Loucy (cell line): Measurements from ENCODE around the gene TMEM45A.
"Not testable (repeated sequence)": the region's sequence is repeated elsewhere in the genome, so short reads cannot be mapped to it uniquely, and the experiment has no call there.

Source experiments
- H2AFZ ChIP-seq: fragments of 200-600 bp; sonication (generic); 2 replicates; pipeline ENCODE4 v1.6.0; 2016; ENCODE audit warnings: antibody characterized with exemption, mild to moderate bottlenecking, low read length, moderate library complexity
- H3F3A ChIP-seq: fragments of 200-600 bp; 2 replicates; pipeline ENCODE4 v1.6.0; 2016; ENCODE audit warnings: antibody characterized with exemption, low read depth, mild to moderate bottlenecking
- H3K27me3 ChIP-seq: fragments of 200-600 bp; sonication (generic); 2 replicates; pipeline ENCODE4 v1.6.1; 2014; ENCODE audit warnings: low read length, mild to moderate bottlenecking; ENCODE audit not compliant: insufficient read depth, poor library complexity, severe bottlenecking
- H3K36me3 ChIP-seq: fragments of 200-600 bp; sonication (generic); 2 replicates; pipeline ENCODE4 v1.6.1; 2016; ENCODE audit warnings: low read length; ENCODE audit not compliant: insufficient read depth
- H3K4me1 ChIP-seq: fragments of 200-600 bp; sonication (generic); 2 replicates; pipeline ENCODE4 v1.5.1; 2014; ENCODE audit warnings: low read length, mild to moderate bottlenecking; ENCODE audit not compliant: insufficient read depth, poor library complexity, severe bottlenecking
- H3K4me2 ChIP-seq: fragments of 200-600 bp; sonication (generic); 2 replicates; pipeline ENCODE4 v1.6.0; 2014; ENCODE audit warnings: antibody characterized with exemption, low read length, low read depth, mild to moderate bottlenecking; ENCODE audit not compliant: poor library complexity, severe bottlenecking
- H3K4me3 ChIP-seq: fragments of 200-600 bp; sonication (generic); 2 replicates; pipeline ENCODE4 v1.5.1; 2014; ENCODE audit warnings: low read length, mild to moderate bottlenecking, mixed read lengths; ENCODE audit not compliant: poor library complexity, severe bottlenecking
- H3K79me2 ChIP-seq: fragments of 200-600 bp; sonication (generic); 2 replicates; pipeline ENCODE4 v1.6.1; 2014; ENCODE audit warnings: low read length; ENCODE audit not compliant: insufficient read depth
- H3K9ac ChIP-seq: fragments of 200-600 bp; sonication (generic); 2 replicates; pipeline ENCODE4 v1.6.0; 2014; ENCODE audit warnings: mild to moderate bottlenecking, low read depth, low read length, moderate library complexity; ENCODE audit not compliant: poor library complexity, severe bottlenecking
- H3K9me2 ChIP-seq: fragments of 200-600 bp; sonication (generic); replicated peaks from 2 replicates; pipeline ENCODE4 v1.6.1; 2016; ENCODE audit warnings: low read depth, low read length, mixed read lengths
- H3K9me3 ChIP-seq: fragments of 200-600 bp; sonication (generic); 2 replicates; pipeline ENCODE4 v1.6.1; 2014; ENCODE audit warnings: mild to moderate bottlenecking, antibody characterized with exemption, low read length, low read depth; ENCODE audit not compliant: insufficient read depth
- H4K20me1 ChIP-seq: fragments of 200-600 bp; sonication (generic); 2 replicates; pipeline ENCODE4 v1.6.0; 2014; ENCODE audit warnings: antibody characterized with exemption, low read length, mild to moderate bottlenecking; ENCODE audit not compliant: insufficient read depth, poor library complexity, severe bottlenecking
- EZH2phosphoT487 ChIP-seq: fragments of 200-600 bp; IDR thresholded peaks from 2 replicates; pipeline ENCODE4 v1.6.1; 2018; ENCODE audit warnings: antibody characterized with exemption, mild to moderate bottlenecking, moderate library complexity, borderline replicate concordance
- TF ChIP-seq, protein P1 (sequence below): fragments of 200-600 bp; sonication (generic); conservative IDR thresholded peaks from 2 replicates; pipeline ENCODE4 v1.5.1; 2014; ENCODE audit warnings: mild to moderate bottlenecking, antibody characterized with exemption, low read length

TMEM45A gene

DNA sequence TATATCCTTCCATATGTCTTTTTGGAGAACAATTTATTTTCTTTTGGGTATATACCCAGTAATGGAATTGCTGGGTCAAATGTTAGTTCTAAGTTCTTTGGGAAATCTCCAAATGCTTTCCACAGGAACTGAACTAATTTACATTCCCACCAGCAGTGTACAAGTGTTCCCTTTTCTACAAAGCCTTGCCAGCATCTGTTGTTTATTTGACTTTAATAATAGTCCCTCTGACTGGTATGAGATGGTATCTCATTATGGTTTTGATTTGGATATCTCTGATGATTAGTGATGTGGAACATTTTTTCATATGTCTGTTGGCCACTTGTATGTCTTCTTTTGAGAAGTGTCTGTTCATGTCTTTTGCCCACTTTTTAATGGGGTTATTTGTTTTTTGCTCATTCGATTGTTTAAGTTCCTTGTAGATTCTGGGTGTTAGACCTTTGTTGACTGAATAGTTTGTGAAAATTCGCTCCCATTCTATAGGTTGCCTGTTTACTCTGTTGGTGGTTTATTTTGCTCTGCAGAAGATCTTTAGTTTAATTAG lies 48.4 kb downstream of the TMEM45A start:
- H3K9me2 ChIP-seq, result 0 out of 2 replicates have a peak, but pooled peaks cover 4% of the 10 kb centered on the region
- no peak overlapping the region for H2AFZ ChIP-seq
- no peaks in the 10 kb centered on the region for H3K27me3 ChIP-seq
- no peak overlapping the region for H3K4me2 ChIP-seq
- TF ChIP-seq EZH2phosphoT487, result no peak
- TF ChIP-seq, protein P1, sequence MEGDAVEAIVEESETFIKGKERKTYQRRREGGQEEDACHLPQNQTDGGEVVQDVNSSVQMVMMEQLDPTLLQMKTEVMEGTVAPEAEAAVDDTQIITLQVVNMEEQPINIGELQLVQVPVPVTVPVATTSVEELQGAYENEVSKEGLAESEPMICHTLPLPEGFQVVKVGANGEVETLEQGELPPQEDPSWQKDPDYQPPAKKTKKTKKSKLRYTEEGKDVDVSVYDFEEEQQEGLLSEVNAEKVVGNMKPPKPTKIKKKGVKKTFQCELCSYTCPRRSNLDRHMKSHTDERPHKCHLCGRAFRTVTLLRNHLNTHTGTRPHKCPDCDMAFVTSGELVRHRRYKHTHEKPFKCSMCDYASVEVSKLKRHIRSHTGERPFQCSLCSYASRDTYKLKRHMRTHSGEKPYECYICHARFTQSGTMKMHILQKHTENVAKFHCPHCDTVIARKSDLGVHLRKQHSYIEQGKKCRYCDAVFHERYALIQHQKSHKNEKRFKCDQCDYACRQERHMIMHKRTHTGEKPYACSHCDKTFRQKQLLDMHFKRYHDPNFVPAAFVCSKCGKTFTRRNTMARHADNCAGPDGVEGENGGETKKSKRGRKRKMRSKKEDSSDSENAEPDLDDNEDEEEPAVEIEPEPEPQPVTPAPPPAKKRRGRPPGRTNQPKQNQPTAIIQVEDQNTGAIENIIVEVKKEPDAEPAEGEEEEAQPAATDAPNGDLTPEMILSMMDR, result no peak
- no peak overlapping the region for H3K4me3 ChIP-seq
- no peaks in the 10 kb centered on the region for H3K36me3 ChIP-seq
- no peaks in the 10 kb centered on the region for H4K20me1 ChIP-seq
- no peaks in the 10 kb centered on the region for H3F3A ChIP-seq
- H3K9ac ChIP-seq, result no peak overlapping the region
- H3K9me3 ChIP-seq, result no peaks in the 10 kb centered on the region
- no peaks in the 10 kb centered on the region for H3K79me2 ChIP-seq
- no peaks in the 10 kb centered on the region for H3K4me1 ChIP-seq

DNA sequence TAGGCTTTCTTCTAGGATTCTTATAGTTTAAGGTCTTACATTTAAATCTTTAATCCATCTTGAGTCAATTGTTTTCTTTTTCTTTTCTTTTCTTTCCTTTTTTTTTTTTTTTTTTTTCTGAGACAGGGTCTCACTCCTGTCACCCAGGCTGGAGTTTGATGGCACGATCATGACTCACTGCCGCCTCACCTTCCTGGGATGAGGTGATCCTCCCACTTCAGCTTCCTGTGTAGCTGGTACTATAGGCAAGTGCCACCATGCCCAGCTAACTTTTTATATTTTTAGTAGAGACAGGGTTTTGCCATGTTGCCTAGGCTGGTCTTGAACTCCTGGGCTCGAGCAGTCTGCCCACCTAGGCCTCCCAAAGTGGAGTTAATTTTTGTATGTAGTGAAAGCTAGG lies 49.0 kb downstream of the TMEM45A start:
- not testable (repeated sequence) for H3K4me3 ChIP-seq, H3K36me3 ChIP-seq, H4K20me1 ChIP-seq, H3F3A ChIP-seq, H3K9me2 ChIP-seq, H3K9me3 ChIP-seq, H2AFZ ChIP-seq, H3K27me3 ChIP-seq, H3K4me2 ChIP-seq, H3K4me1 ChIP-seq, H3K79me2 ChIP-seq, H3K9ac ChIP-seq

- TF ChIP-seq, protein P1, result no peak
- no peak for TF ChIP-seq EZH2phosphoT487
- Histone ChIP-seq H3K27me3 (no peaks in the 10 kb centered on the region), H3K9me2 (no peaks in the 10 kb centered on the region), H4K20me1 (no peaks in the 10 kb centered on the region), H3K36me3 (no peaks in the 10 kb centered on the region), H3K4me3 (no peak overlapping the region), H3K9me3 (no peaks in the 10 kb centered on the region), H3K79me2 (no peaks in the 10 kb centered on the region), H3F3A (no peaks in the 10 kb centered on the region), H3K9ac (no peak overlapping the region), H2AFZ (no peak overlapping the region), H3K4me1 (no peaks in the 10 kb centered on the region), H3K4me2 (no peak overlapping the region)
These were observed 53.0 kb downstream of the TMEM45A start for GRCh38 chr3:100545371-100545770.

GRCh38 chr3:100546020-100546744 lies 53.8 kb downstream of the TMEM45A start:
- no peak overlapping the region for H3K4me2 ChIP-seq
- no peaks in the 10 kb centered on the region for H3K9me2 ChIP-seq
- no peaks in the 10 kb centered on the region for H3K36me3 ChIP-seq
- TF ChIP-seq, protein P1, result no peak
- TF ChIP-seq EZH2phosphoT487, result no peak
- no peaks in the 10 kb centered on the region for H3K9me3 ChIP-seq
- H3K4me3 ChIP-seq, result no peak overlapping the region
- H4K20me1 ChIP-seq, result no peaks in the 10 kb centered on the region
- H2AFZ ChIP-seq, result no peak overlapping the region
- H3K4me1 ChIP-seq, result no peaks in the 10 kb centered on the region
- H3F3A ChIP-seq, result no peaks in the 10 kb centered on the region
- no peak overlapping the region for H3K9ac ChIP-seq
- H3K79me2 ChIP-seq, result no peaks in the 10 kb centered on the region
- no peaks in the 10 kb centered on the region for H3K27me3 ChIP-seq
